ENCODE data around the gene GET3. TPM values are rescaled to one million over a fixed set of nuclear protein-coding genes. Genes with fewer than 3 reads are reported as not detected.

GET3 gene
- total and polyA plus RNA-seq, 3 donors from 2014 or later = 89.3 to 134 (median 109) TPM

- WGBS, 2 donors = 21 to 35% methylated on average over 9 to 15 of the region's 15 CpGs
These were observed 42.1 kb downstream of the GET3 start for GRCh38 chr19:12779162-12779993.

GRCh38 chr19:12782174-12782423, 44.8 kb downstream of the GET3 start:
- Histone ChIP-seq H3K9me3 (no peaks in the 10 kb centered on the region), H3K4me1 (peaks cover 64% of the 10 kb centered on the region), H3K4me3 (peak overlapping the region; percentile 7 to 70), H3K36me3 (ENCODE audit: low read depth, missing control alignments) (no peaks in the 10 kb centered on the region), H3K27ac (peak overlapping the region; percentile 82 to 98), H3K27me3 (no peaks in the 10 kb centered on the region)
- TF ChIP-seq CTCF (IDR thresholded peaks at IDR 0.05) (no peak), POLR2A (IDR thresholded peaks at IDR 0.05) (no peak)
- intact Hi-C loops (cut with DNase I; ENCODE audit: low total_unique reads) = no loop called here
- WGBS, 2 donors = 1 to 3% methylated on average over 12 of the region's 12 CpGs
- no peak for DNase-seq

More at GRCh38 chr19:12779162-12779993, 42.1 kb downstream of the GET3 start:
- Histone ChIP-seq H3K27ac (peak overlapping the region; percentile 93 to 95), H3K36me3 (ENCODE audit: low read depth, missing control alignments) (no peaks in the 10 kb centered on the region), H3K4me1 (peaks cover 51% of the 10 kb centered on the region), H3K9me3 (no peaks in the 10 kb centered on the region), H3K4me3 (peak overlapping the region in 1 of 2 donors; percentile 68), H3K27me3 (no peaks in the 10 kb centered on the region)
- peak; percentile 60 for DNase-seq
- TF ChIP-seq POLR2A (IDR thresholded peaks at IDR 0.05) = no peak
- no peak for TF ChIP-seq CTCF (IDR thresholded peaks at IDR 0.05)
- intact Hi-C loops (cut with DNase I; ENCODE audit: low total_unique reads) = loop anchor here (10.0 kb wide), 1 partner anchor 65 kb away; no protein-coding TSS in a partner anchor

DNA sequence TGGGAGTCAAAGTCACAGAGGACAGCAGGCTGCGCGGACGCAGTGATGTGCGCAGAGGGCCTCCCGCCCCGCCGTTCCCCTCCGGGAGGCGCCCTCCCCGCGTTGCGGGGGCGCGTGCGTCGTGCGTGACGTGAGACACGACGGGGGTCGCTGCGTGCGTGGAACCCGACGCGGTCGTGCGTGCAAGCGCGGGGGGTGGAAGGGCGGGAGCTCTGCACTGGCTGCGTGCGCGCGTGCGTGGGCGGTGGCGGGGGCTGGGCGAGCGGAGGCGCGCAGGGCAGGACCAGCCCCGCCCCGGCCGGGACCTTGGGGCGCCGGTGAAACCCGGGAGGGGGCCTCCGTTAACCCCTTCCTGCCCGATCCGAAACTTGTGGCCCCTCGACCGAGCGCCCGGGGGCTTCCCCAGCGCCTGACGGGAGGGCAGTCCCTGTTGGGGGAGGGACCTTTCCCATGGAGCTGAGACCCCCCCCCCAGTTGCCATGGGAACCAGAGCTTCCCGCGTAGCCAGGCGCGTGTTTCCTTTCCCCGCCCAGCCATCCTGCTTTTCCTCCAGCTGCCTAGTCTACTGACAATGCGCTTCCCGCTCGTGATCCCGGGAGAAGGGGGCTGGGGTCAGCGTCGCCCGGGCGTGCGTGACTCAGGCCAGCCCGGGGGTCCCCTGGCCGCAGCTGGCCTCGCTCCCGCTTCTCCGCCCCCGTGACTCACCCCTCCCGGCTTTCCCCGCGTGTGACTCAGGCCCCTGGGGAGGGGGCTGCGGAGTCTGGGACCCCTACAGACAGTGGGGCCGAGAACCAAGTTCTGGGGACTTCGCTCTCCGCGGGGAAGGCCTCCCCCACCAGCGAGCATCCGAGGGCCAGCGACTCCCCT, 45.4 kb downstream of the GET3 start:
- TF ChIP-seq CTCF (IDR thresholded peaks at IDR 0.05) (no peak), POLR2A (IDR thresholded peaks at IDR 0.05) (no peak)
- peak overlapping the region; percentile 82 to 98 for H3K27ac ChIP-seq
- no peaks in the 10 kb centered on the region for H3K27me3 ChIP-seq
- H3K9me3 ChIP-seq = no peaks in the 10 kb centered on the region
- H3K4me3 ChIP-seq = peak overlapping the region; percentile 7 to 70
- WGBS, 2 donors = 0% methylated on average over 74 of the region's 88 CpGs; no CpG with 5 or more reads in 1 of the 2 donors
- H3K36me3 ChIP-seq (ENCODE audit: low read depth, missing control alignments) = no peaks in the 10 kb centered on the region
- H3K4me1 ChIP-seq = peaks cover 66% of the 10 kb centered on the region
- intact Hi-C loops (cut with DNase I; ENCODE audit: low total_unique reads) = no loop called here
- DNase-seq = peak; percentile 91

- WGBS, 2 donors = 5 to 11% methylated on average over 3 to 16 of the region's 16 CpGs
- Histone ChIP-seq H3K27ac (peak overlapping the region; percentile 82 to 98), H3K4me1 (peaks cover 66% of the 10 kb centered on the region), H3K9me3 (no peaks in the 10 kb centered on the region), H3K27me3 (no peaks in the 10 kb centered on the region), H3K36me3 (ENCODE audit: low read depth, missing control alignments) (no peaks in the 10 kb centered on the region), H3K4me3 (peak overlapping the region; percentile 7 to 70)
- intact Hi-C loops (cut with DNase I; ENCODE audit: low total_unique reads) = no loop called here
- TF ChIP-seq POLR2A (IDR thresholded peaks at IDR 0.05) = no peak
- no peak for TF ChIP-seq CTCF (IDR thresholded peaks at IDR 0.05)
- no peak for DNase-seq
These were observed 46.1 kb downstream of the GET3 start for GRCh38 chr19:12783291-12783848.
